Measurements from ENCODE around the gene AGPS. TPM values are rescaled to one million over a fixed set of nuclear protein-coding genes. Genes with fewer than 3 reads are reported as not detected.
A peak's percentile ranks its signal among the peaks of the same experiment; 100 is the strongest.

AGPS gene
- total RNA-seq, 2 experiments from 2014 or later, result 58.7 to 67.3 TPM

DNA sequence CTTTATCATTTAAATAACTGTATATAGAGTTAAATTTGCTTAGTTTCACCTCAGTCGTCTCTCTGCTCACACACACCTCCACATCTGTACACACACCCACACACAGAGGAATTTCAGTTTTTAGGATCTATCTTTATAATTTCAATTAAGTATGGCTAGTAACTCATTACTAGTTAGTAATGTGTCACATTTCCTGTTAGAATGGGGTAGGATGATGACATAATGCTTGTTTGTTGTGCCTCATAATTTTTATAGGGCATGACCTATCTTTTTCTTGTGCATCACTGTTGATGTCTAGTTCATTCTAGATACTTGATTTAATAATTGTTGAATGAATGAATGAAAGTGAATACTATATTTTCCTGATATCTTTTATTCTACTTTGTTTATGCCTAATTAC lies 108.6 kb downstream of the AGPS start:
- peak; percentile 73 for ATAC-seq

DNA sequence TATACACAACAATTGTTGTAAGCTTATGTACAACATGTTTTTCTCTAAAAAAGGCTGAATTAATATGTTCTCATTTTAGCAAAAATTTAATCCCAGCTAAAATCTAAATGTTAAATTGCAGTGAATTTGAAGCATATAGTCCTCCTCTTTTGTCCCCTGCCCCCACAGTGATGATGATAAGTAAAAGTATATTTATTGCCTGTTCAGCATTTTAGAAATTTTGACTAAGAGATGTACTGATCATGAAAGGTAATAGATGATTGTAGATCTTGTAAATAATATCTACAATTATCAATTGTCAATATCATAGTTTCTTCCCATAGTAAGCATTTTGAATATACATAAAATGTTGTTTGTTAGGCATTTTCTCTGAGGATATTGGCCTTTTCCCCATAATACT lies 113.9 kb downstream of the AGPS start:
- no peak overlapping the region for H3K27ac Mint-ChIP-seq
- H3K4me3 Mint-ChIP-seq, result no peak overlapping the region
- DNase-seq (no peak), ATAC-seq (no peak)
- CTCF ChIA-PET, result interaction anchor here (0.6 kb wide), 1 partner anchor 8 kb away, joined by 3 read pairs; no protein-coding TSS in a partner anchor
- no peaks in the 10 kb centered on the region for H3K27me3 Mint-ChIP-seq
- peaks cover 20% of the 10 kb centered on the region for H3K36me3 Mint-ChIP-seq (ENCODE audit: low read depth)
- intact Hi-C loops (cut with DNase I, micrococcal nuclease), result no loop called here
- H3K9me3 Mint-ChIP-seq (ENCODE audit: low read depth), result no peaks in the 10 kb centered on the region
- H3K4me1 Mint-ChIP-seq, result peaks cover 7% of the 10 kb centered on the region
- POLR2A ChIA-PET, result no interaction called here

More for the DNA sequence above, 108.6 kb downstream of the AGPS start:
- no peaks in the 10 kb centered on the region for H3K9me3 Mint-ChIP-seq (ENCODE audit: low read depth)
- H3K4me1 Mint-ChIP-seq, result peaks cover 6% of the 10 kb centered on the region
- H3K4me3 Mint-ChIP-seq, result no peak overlapping the region
- no peak for DNase-seq
- no peak overlapping the region for H3K27ac Mint-ChIP-seq
- ChIA-PET CTCF (interaction anchor here (0.6 to 0.7 kb wide), 2 partner anchors 10 to 652 kb away, joined by 3 read pairs; no protein-coding TSS in a partner anchor), POLR2A (no interaction called here)
- intact Hi-C loops (cut with DNase I, micrococcal nuclease), result no loop called here
- peaks cover 13% of the 10 kb centered on the region for H3K36me3 Mint-ChIP-seq (ENCODE audit: low read depth)
- no peaks in the 10 kb centered on the region for H3K27me3 Mint-ChIP-seq

DNA sequence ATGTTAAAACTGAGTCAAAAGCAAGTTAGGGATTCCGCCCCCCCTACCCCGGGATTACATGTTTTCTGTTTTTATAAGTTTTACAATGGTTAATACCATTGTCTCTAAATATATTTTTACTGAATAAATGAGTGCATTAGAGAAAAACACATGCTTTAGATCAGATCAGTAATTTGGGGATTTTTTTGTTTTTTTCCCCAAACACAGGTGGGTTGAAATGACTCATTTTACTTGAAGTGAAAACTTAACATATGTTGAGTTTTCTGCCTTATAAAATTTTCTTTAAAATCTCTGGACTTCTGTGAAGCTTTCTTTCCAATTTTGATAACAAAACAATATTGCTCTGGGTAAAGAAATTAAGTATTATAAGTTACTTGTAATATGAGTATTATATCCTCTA lies 114.4 kb downstream of the AGPS start:
- CTCF ChIA-PET, result interaction anchor here (0.6 kb wide), 1 partner anchor 8 kb away, joined by 3 read pairs; no protein-coding TSS in a partner anchor
- no peak overlapping the region for H3K4me3 Mint-ChIP-seq
- no peak for DNase-seq
- H3K27ac Mint-ChIP-seq, result no peak overlapping the region
- no peak for ATAC-seq
- POLR2A ChIA-PET, result no interaction called here
- no peaks in the 10 kb centered on the region for H3K27me3 Mint-ChIP-seq
- peaks cover 20% of the 10 kb centered on the region for H3K36me3 Mint-ChIP-seq (ENCODE audit: low read depth)
- H3K9me3 Mint-ChIP-seq (ENCODE audit: low read depth), result no peaks in the 10 kb centered on the region
- peaks cover 7% of the 10 kb centered on the region for H3K4me1 Mint-ChIP-seq
- intact Hi-C loops (cut with DNase I, micrococcal nuclease), result no loop called here

DNA sequence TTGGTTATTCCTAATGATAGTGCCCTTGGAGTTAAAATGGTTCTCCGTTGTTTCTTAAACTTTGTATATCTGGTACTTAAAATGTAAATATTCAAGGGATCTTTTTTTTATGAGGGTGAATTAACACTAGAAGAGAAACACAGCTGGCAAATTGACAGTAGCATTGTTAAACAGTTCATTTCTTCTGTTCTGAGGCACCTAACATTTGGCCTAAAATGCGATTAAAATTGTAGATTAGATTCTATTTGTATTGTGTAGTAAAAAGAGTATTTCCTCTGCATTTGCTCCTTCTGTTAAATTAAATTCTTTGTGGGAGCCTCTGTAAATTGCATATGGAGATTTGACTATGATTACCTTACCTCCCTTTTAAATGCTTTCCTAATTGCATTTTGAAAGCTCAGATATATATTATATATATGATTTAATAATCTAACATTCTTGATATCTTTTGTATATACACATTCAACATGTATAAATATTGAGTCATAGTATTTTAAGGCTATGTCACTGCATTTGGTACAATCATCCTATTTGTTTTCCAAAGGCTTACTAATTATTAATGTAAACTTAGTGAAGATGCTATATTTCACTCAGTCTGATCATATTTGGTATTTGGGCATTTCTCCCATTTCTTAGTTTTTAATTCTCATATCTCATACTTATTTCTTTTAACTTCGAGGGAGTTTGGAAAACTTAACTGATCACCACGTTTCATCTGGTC lies 124.4 kb downstream of the AGPS start:
- DNase-seq (no peak), ATAC-seq (no peak)
- POLR2A ChIA-PET, result no interaction called here
- Mint-ChIP-seq H3K36me3 (ENCODE audit: low read depth) (peaks cover 18% of the 10 kb centered on the region), H3K27ac (no peak overlapping the region), H3K27me3 (no peaks in the 10 kb centered on the region), H3K4me3 (no peak overlapping the region), H3K4me1 (no peaks in the 10 kb centered on the region), H3K9me3 (ENCODE audit: low read depth) (no peaks in the 10 kb centered on the region)
- CTCF ChIA-PET, result no interaction called here
- intact Hi-C loops (cut with DNase I, micrococcal nuclease), result no loop called here

DNA sequence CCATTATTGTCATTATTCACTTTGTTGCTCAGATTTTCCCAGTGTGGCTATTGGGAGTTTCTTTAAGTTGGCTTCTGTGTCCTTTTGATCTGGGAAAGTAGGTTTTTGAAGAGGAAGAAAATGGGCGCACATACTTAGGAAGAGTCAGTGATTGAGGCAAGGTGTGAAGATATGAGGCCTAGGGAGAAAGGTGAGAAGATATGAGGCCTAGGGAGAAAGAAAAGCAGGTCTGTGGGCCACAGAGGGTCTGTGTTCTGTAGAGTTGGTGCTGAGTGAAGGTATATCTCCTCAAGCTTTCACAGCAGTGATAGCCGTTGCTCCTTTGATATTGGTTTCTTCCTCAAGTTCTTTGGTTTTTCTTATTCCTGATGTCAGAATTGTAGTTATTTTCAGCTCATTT lies 126.2 kb downstream of the AGPS start:
- ATAC-seq (no peak), DNase-seq (no peak)
- H3K4me3 Mint-ChIP-seq, result no peak overlapping the region
- peaks cover 17% of the 10 kb centered on the region for H3K36me3 Mint-ChIP-seq (ENCODE audit: low read depth)
- H3K27ac Mint-ChIP-seq, result no peak overlapping the region
- H3K27me3 Mint-ChIP-seq, result no peaks in the 10 kb centered on the region
- no peaks in the 10 kb centered on the region for H3K4me1 Mint-ChIP-seq
- H3K9me3 Mint-ChIP-seq (ENCODE audit: low read depth), result no peaks in the 10 kb centered on the region
- ChIA-PET CTCF (no interaction called here), POLR2A (no interaction called here)
- intact Hi-C loops (cut with DNase I, micrococcal nuclease), result no loop called here

DNA sequence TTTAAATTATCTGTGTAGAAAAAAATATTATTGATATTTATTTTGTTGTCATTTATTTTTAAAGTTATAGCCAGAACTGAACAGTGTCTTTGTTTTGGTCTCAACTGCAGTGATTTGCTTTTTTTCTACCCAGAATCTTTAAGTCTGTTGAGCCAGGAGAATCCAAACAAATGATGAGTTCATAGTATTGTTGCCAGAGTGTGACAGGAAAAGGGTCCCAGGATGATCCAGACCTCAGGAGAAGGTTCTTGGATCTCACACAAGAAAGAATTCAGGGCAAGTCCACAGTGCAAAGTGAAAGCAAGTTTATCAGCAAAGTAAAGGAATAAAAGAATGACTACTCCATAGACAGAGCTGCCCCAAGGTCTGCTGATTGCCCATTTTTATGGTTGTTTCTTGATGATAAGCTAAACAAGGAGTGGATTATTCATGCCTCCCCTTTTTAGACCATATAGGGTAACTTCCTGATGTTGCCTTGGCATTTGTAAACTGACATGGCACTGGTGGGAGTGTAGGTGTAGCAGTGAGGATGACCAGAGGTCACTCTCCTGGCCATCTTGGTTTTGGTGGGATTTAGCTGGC lies 127.1 kb downstream of the AGPS start:
- ChIA-PET CTCF (interaction anchor here (1.4 kb wide), 1 partner anchor 9 kb away, joined by 3 read pairs; no protein-coding TSS in a partner anchor), POLR2A (no interaction called here)
- ATAC-seq, result no peak
- Mint-ChIP-seq H3K4me3 (no peak overlapping the region), H3K4me1 (no peaks in the 10 kb centered on the region), H3K9me3 (ENCODE audit: low read depth) (no peaks in the 10 kb centered on the region), H3K27ac (no peak overlapping the region), H3K27me3 (no peaks in the 10 kb centered on the region), H3K36me3 (ENCODE audit: low read depth) (peaks cover 17% of the 10 kb centered on the region)
- intact Hi-C loops (cut with DNase I, micrococcal nuclease), result no loop called here
- no peak for DNase-seq

DNA sequence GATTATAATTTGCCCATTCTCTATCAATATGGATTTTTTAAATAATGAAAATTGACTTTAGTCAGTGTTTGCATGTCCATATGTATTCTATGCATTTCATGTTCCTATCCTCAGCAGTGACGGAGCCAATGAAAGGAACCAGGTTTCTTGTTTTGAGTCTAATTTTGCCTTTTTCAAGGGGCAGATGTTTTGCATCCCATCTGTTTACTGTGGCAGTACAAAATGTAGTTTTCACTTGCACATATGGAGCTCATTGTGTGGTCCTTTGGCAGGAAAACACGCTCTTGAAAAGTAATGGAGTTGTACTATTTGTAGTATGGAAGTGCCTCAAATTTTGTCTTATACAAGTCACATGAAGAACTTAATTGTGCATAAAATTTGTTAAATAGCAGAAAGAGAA lies 127.8 kb downstream of the AGPS start:
- H3K27ac Mint-ChIP-seq, result no peak overlapping the region

DNA sequence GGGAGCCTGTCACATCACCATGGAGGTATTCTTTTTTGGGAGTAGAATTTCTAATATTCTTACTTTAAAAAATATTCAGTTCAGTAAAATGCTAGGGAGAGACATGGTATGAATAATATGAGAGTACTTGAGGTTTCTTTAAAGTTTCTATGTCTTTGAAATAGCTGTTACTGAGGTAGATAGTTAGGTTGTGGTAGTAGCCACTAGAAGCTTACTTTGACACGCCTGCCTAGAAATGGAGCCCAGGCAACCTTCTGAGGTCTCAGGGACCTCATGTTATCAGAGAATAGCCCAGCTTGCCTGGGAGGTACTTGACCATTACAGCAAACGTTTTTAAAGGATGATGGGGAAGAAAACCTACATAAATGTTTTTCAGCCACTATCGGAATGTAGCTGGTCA lies 131.2 kb downstream of the AGPS start:
- CTCF ChIA-PET, result interaction anchor here (1.0 to 3.3 kb wide), 3 partner anchors 9 to 202 kb away, joined by 3 to 10 read pairs (median 3); no protein-coding TSS in a partner anchor
- ATAC-seq, result no peak
- Mint-ChIP-seq H3K4me3 (no peak overlapping the region), H3K27me3 (no peaks in the 10 kb centered on the region), H3K4me1 (no peaks in the 10 kb centered on the region), H3K36me3 (ENCODE audit: low read depth) (peaks cover 19% of the 10 kb centered on the region), H3K9me3 (ENCODE audit: low read depth) (no peaks in the 10 kb centered on the region), H3K27ac (no peak overlapping the region)
- no peak for DNase-seq
- POLR2A ChIA-PET, result no interaction called here
- intact Hi-C loops (cut with DNase I, micrococcal nuclease), result no loop called here

More for the DNA sequence above, 127.8 kb downstream of the AGPS start:
- no peak overlapping the region for H3K4me3 Mint-ChIP-seq
- H3K9me3 Mint-ChIP-seq (ENCODE audit: low read depth), result no peaks in the 10 kb centered on the region
- intact Hi-C loops (cut with DNase I, micrococcal nuclease), result no loop called here
- H3K36me3 Mint-ChIP-seq (ENCODE audit: low read depth), result peaks cover 16% of the 10 kb centered on the region
- no peak for DNase-seq
- ChIA-PET POLR2A (no interaction called here), CTCF (interaction anchor here (1.4 kb wide), 1 partner anchor 10 kb away, joined by 3 read pairs; no protein-coding TSS in a partner anchor)
- no peaks in the 10 kb centered on the region for H3K4me1 Mint-ChIP-seq
- no peaks in the 10 kb centered on the region for H3K27me3 Mint-ChIP-seq
- no peak for ATAC-seq

DNA sequence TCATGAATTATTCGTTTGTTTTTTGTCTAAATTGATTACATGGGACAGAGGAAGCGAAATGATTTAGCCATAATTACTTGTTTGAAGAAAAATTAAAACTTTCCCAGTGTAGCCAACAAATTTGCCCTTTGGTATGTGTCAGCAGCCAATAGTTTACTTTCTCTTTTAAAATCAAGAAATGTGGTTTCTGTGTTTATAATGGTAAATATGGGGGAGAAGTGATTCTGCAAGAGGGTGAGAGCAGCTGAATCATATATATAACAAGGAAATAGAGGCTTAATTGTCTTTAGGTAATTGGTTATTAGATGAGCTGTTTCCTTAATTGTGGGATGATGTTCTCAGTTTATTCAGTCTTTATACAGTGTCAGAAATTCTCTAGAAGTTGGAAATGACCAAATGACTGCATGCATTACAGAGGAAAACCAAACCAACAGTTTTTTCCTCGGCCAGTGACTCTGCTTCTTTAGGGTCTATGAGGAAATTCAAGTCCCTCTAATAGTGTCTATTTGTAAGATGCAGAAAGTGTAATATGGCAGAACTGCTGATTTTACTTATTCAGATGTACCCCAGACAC lies 132.9 kb downstream of the AGPS start:
- peaks cover 14% of the 10 kb centered on the region for H3K36me3 Mint-ChIP-seq (ENCODE audit: low read depth)
- ChIA-PET CTCF (no interaction called here), POLR2A (no interaction called here)
- no peak overlapping the region for H3K4me3 Mint-ChIP-seq
- DNase-seq (no peak), ATAC-seq (no peak)
- intact Hi-C loops (cut with DNase I, micrococcal nuclease), result no loop called here
- no peaks in the 10 kb centered on the region for H3K4me1 Mint-ChIP-seq
- no peak overlapping the region for H3K27ac Mint-ChIP-seq
- H3K27me3 Mint-ChIP-seq, result no peaks in the 10 kb centered on the region
- H3K9me3 Mint-ChIP-seq (ENCODE audit: low read depth), result no peaks in the 10 kb centered on the region

DNA sequence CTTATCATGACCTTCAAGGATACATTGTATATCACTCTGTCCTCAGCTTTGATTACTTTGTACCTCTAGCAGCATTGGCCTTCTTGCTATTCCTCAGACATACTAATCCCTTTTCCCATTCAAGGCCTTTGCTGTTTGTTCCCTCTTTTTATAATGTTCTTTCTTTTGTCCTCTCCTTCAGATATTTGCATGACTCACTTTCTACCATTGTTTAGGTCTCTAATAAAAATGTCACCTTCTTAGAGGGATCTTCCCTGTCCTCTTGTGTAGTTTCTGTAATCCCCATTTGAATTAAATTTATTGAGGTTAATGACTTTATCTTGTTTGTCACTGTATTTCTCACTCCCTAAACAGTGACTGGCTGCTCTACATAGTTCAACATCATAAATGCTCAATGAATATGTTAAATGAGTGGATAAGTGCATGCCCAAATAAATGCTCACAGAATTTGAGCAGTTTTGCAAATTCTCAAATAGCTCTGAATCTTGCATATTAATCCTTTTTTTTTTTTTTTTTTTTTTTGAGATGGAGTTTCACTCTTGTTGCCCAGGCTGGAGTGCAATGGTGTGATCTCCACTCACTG lies 135.9 kb downstream of the AGPS start:
- no peak for DNase-seq
- Mint-ChIP-seq H3K9me3 (ENCODE audit: low read depth) (no peaks in the 10 kb centered on the region), H3K36me3 (ENCODE audit: low read depth) (peaks cover 12% of the 10 kb centered on the region), H3K4me3 (no peak overlapping the region), H3K27me3 (no peaks in the 10 kb centered on the region), H3K4me1 (no peaks in the 10 kb centered on the region), H3K27ac (no peak overlapping the region)
- POLR2A ChIA-PET, result no interaction called here
- no peak for ATAC-seq
- CTCF ChIA-PET, result no interaction called here
- intact Hi-C loops (cut with DNase I, micrococcal nuclease), result no loop called here

DNA sequence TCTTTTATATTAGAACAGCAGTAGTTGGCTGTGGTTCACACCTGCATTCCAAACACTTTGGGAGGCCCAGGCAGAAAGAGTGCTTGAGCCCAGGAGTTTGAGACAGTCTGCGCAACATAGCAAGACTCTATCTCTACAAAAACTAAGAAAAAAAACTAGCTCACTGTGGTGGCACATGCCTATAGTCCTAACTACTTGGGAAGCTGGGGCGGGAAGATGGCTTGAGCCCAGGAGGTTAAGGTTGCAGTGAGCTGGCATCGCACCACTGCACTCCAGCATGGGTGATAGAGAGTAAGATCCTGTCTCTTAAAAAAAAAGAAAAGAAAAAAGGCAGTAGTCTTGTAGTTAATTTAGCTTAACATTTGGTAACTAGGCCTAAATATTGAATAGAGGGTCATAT lies 136.6 kb downstream of the AGPS start:
- Mint-ChIP-seq H3K27me3 (no peaks in the 10 kb centered on the region), H3K4me3 (no peak overlapping the region), H3K36me3 (ENCODE audit: low read depth) (peaks cover 10% of the 10 kb centered on the region), H3K4me1 (no peaks in the 10 kb centered on the region), H3K27ac (no peak overlapping the region), H3K9me3 (ENCODE audit: low read depth) (no peaks in the 10 kb centered on the region)
- POLR2A ChIA-PET, result no interaction called here
- intact Hi-C loops (cut with DNase I, micrococcal nuclease), result no loop called here
- ATAC-seq, result no peak
- no peak for DNase-seq
- CTCF ChIA-PET, result interaction anchor here (0.6 kb wide), 1 partner anchor 138 kb away, joined by 3 read pairs; no protein-coding TSS in a partner anchor

DNA sequence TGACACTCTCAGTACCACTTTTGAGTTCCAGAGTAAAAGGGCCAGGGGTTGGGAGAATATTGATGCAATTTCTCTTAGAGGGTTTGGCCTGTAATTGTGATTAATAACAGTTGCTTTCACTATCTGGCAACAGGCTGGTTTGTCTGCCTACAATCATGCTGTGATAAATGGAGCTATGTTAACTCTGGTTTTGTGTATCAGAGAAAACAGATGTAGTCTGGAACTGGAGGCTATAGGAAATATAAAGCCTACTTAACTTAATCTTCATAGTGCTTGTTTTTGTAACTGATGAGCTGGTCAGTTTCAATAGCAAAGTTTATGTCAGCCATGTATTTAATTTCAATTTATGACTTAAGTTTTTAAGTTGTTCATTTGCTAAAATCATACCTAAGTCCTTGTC lies 138.0 kb downstream of the AGPS start:
- ATAC-seq (no peak), DNase-seq (no peak)
- Mint-ChIP-seq H3K36me3 (ENCODE audit: low read depth) (peaks cover 8% of the 10 kb centered on the region), H3K4me1 (no peaks in the 10 kb centered on the region), H3K4me3 (no peak overlapping the region), H3K27ac (no peak overlapping the region), H3K9me3 (ENCODE audit: low read depth) (no peaks in the 10 kb centered on the region), H3K27me3 (no peaks in the 10 kb centered on the region)
- ChIA-PET POLR2A (no interaction called here), CTCF (interaction anchor here (0.7 to 1.6 kb wide), 3 partner anchors 11 to 381 kb away, joined by 3 read pairs; no protein-coding TSS in a partner anchor)
- intact Hi-C loops (cut with DNase I, micrococcal nuclease), result no loop called here

Measured in activated CD4-positive, alpha-beta T cell treated with anti-CD3 and anti-CD28 coated beads for 36 hours (primary cell).